HUES64 (cell line): ENCODE data around the gene MACROD1.

Source experiments
- H3K27ac ChIP-seq: 2 replicates; pipeline ENCODE4 v1.7.0; 2013; ENCODE audit warnings: low read depth, low read length, inconsistent platforms
- H3K27me3 ChIP-seq: 2 replicates; pipeline ENCODE4 v1.6.1; 2013; ENCODE audit warnings: mild to moderate bottlenecking, low read length; ENCODE audit not compliant: insufficient read depth
- H3K36me3 ChIP-seq: 2 replicates; pipeline ENCODE4 v1.6.1; 2013; ENCODE audit warnings: mild to moderate bottlenecking, low read length; ENCODE audit not compliant: insufficient read depth
- H3K4me1 ChIP-seq: 2 replicates; pipeline ENCODE4 v1.6.1; 2013; ENCODE audit warnings: mild to moderate bottlenecking, low read length, moderate library complexity; ENCODE audit not compliant: insufficient read depth
- H3K4me3 ChIP-seq: 2 replicates; pipeline ENCODE4 v1.5.1; 2013; ENCODE audit warnings: mild to moderate bottlenecking, low read length, moderate library complexity
- H3K9ac ChIP-seq: 2 replicates; pipeline ENCODE4 v1.6.1; 2013; ENCODE audit warnings: mild to moderate bottlenecking, low read depth, low read length
- H3K9me3 ChIP-seq: 2 replicates; pipeline ENCODE4 v1.6.1; 2013; ENCODE audit warnings: low read depth, low read length; ENCODE audit not compliant: insufficient read depth
- WGBS: fragments of 150-250, 120-280 bp; methylation state at CpG from one replicate; pipeline ENCODE4 v1.1.7; 2013; ENCODE audit warnings: missing lambda C conversion rate; 5-methylcytosine and 5-hydroxymethylcytosine counted together

Gene MACROD1

DNA sequence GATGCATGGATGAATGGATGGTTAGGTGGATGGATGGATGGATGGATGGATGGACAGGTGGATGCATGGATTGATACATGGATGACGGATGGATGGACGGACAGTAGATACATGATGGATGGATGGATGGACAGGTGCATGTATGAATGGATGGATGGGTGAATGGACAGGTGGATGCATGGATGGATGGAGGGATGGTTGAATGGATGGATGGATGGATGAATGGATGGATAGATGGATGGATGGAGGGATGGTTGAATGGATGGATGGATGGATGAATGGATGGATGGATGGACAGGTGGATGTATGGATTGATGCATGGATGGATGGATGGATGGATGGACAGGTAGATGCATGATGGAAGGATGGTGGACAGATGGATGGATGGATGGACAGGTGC, 51.7 kb downstream of the MACROD1 start:
- H3K9me3 ChIP-seq, result no peaks in the 10 kb centered on the region
- no peaks in the 10 kb centered on the region for H3K4me1 ChIP-seq
- 85% methylated on average over 2 of the region's 2 CpGs for WGBS
- no peak overlapping the region for H3K4me3 ChIP-seq
- no peaks in the 10 kb centered on the region for H3K27me3 ChIP-seq
- no peak overlapping the region for H3K9ac ChIP-seq
- H3K36me3 ChIP-seq, result no peaks in the 10 kb centered on the region
- no peak overlapping the region for H3K27ac ChIP-seq

- Histone ChIP-seq H3K9ac (no peak overlapping the region), H3K27me3 (no peaks in the 10 kb centered on the region), H3K4me1 (no peaks in the 10 kb centered on the region), H3K36me3 (no peaks in the 10 kb centered on the region), H3K4me3 (no peak overlapping the region), H3K27ac (no peak overlapping the region), H3K9me3 (no peaks in the 10 kb centered on the region)
- 89% methylated on average over 2 of the region's 2 CpGs for WGBS
Observed at GRCh38 chr11:64113462-64113780, 52.5 kb downstream of the MACROD1 start.

- no peaks in the 10 kb centered on the region for H3K4me1 ChIP-seq
Observed at GRCh38 chr11:64112771-64113461, 53.0 kb downstream of the MACROD1 start.

GRCh38 chr11:64110465-64111375, 55.2 kb downstream of the MACROD1 start:
- H3K27me3 ChIP-seq, result peaks cover 7% of the 10 kb centered on the region
- no peak overlapping the region for H3K27ac ChIP-seq
- no peaks in the 10 kb centered on the region for H3K4me1 ChIP-seq
- H3K9ac ChIP-seq, result no peak overlapping the region
- H3K36me3 ChIP-seq, result no peaks in the 10 kb centered on the region
- H3K9me3 ChIP-seq, result no peaks in the 10 kb centered on the region
- no peak overlapping the region for H3K4me3 ChIP-seq
- 79% methylated on average over 21 of the region's 21 CpGs for WGBS

More at GRCh38 chr11:64112771-64113461, 53.0 kb downstream of the MACROD1 start:
- no peaks in the 10 kb centered on the region for H3K9me3 ChIP-seq
- no peaks in the 10 kb centered on the region for H3K27me3 ChIP-seq
- no peak overlapping the region for H3K27ac ChIP-seq
- no peak overlapping the region for H3K9ac ChIP-seq
- no peak overlapping the region for H3K4me3 ChIP-seq
- H3K36me3 ChIP-seq, result no peaks in the 10 kb centered on the region
- 59% methylated on average over 3 of the region's 3 CpGs for WGBS

DNA sequence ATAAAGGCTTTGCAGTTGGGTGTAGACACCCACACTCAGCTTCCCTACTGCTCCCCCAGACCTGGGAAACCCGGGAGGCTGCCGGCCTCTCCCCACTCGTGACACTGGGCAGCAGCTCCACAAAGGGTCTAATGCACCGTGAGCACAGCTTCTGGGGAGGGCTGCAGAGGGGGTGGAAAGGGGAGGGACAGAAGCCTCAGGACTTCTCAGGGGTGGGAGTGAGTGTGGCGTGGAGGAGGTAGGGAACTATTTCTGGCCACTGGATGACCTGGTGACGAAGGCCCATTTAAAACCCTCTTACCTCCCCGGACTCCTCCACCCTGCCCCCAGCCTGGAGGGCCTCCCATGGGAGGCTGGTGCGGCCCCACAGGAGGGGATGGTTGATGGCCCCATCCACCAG, 56.6 kb downstream of the MACROD1 start:
- 88% methylated on average over 8 of the region's 8 CpGs for WGBS
- H3K9ac ChIP-seq, result no peak overlapping the region
- H3K4me1 ChIP-seq, result no peaks in the 10 kb centered on the region
- H3K4me3 ChIP-seq, result no peak overlapping the region
- no peaks in the 10 kb centered on the region for H3K36me3 ChIP-seq
- peaks cover 7% of the 10 kb centered on the region for H3K27me3 ChIP-seq
- H3K27ac ChIP-seq, result no peak overlapping the region
- no peaks in the 10 kb centered on the region for H3K9me3 ChIP-seq

DNA sequence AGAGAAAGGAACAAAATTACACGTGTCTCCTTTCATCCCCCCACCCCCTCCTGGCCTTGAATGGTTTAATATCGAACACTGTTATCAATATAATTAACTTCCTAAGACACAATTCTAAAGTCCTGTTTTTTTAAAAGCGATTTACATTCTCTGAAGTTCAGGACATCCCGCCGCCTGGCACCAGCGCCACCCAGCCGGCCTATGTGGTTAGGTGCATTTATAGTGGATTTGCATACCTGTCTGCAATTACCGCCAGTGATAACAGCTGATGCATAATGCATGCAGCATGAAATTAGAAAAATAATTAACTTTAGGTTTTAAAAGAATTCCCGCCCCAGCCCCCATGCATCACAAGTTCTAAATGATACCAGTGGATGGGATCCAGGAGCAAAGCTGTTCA, 58.6 kb downstream of the MACROD1 start:
- no peaks in the 10 kb centered on the region for H3K36me3 ChIP-seq

DNA sequence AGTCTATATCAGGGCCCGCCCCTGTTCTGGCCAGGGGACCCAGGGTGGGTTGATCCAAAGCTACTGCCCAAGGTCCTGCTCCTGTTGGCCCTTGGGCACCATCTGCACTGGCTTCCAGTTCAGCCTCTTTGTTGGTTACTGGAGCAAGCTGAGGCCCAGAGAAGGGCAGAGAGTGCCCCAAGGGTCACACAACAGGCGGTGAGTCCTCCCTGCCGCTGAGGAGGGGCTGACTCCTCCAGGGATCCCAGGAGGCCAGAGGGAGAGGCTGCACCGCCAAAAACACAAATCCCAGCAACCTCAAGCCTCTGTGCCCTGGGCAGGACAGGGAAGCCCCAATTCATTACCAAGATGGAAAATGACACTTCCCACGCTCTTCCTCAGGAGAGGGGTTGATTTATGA, 61.3 kb downstream of the MACROD1 start:
- Histone ChIP-seq H3K4me1 (no peaks in the 10 kb centered on the region), H3K27ac (no peak overlapping the region), H3K9me3 (no peaks in the 10 kb centered on the region), H3K27me3 (peaks cover 13% of the 10 kb centered on the region), H3K4me3 (no peak overlapping the region), H3K36me3 (no peaks in the 10 kb centered on the region), H3K9ac (no peak overlapping the region)
- 88% methylated on average over 5 of the region's 5 CpGs for WGBS

More for the DNA sequence above, 58.6 kb downstream of the MACROD1 start:
- H3K9ac ChIP-seq, result no peak overlapping the region
- H3K4me1 ChIP-seq, result no peaks in the 10 kb centered on the region
- 92% methylated on average over 8 of the region's 9 CpGs for WGBS
- no peak overlapping the region for H3K4me3 ChIP-seq
- H3K27me3 ChIP-seq, result peaks cover 7% of the 10 kb centered on the region
- H3K27ac ChIP-seq, result no peak overlapping the region
- no peaks in the 10 kb centered on the region for H3K9me3 ChIP-seq

- no peak overlapping the region for H3K4me3 ChIP-seq
- 90% methylated on average over 13 of the region's 13 CpGs for WGBS
- peaks cover 14% of the 10 kb centered on the region for H3K27me3 ChIP-seq
- no peaks in the 10 kb centered on the region for H3K36me3 ChIP-seq
- no peak overlapping the region for H3K27ac ChIP-seq
- H3K9ac ChIP-seq, result no peak overlapping the region
- no peaks in the 10 kb centered on the region for H3K4me1 ChIP-seq
- H3K9me3 ChIP-seq, result no peaks in the 10 kb centered on the region
Observed at GRCh38 chr11:64103277-64103985, 62.5 kb downstream of the MACROD1 start.

DNA sequence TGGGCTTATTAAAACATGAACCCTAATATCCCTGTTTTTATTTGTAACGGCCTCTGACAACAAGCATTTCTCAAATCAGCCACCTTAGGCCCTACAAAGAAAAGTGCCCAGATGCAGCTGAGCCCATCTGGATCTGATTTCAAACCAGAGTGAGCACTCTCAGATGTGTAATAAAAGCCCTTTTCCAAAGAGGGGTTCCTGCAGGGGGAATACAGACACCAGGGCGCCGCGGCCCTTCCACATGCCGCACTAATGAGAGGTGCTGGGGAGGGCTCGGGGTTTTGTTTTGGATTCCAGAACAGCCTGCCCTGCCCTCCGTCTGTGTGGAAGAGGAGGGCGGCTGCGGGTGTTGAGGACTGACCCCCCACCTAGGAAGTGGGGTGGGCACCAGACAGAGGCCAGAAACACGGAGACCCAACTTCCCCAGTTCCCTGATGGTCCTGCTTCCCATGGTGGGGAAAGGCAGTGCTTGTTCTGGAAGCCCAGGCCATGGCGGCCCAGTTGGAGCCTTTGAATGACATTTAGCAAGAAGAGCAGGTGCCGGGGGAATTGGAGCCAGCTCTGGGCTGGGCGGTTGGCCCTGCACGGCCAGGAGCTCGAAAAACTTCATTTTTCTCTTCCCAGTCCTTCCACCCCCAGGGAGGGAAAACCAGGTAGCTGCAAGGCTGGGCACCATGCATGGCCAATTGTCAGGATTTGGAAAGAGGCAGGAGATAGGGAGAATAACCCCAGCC, 63.7 kb downstream of the MACROD1 start:
- Histone ChIP-seq H3K27ac (no peak overlapping the region), H3K9me3 (no peaks in the 10 kb centered on the region), H3K27me3 (peaks cover 11% of the 10 kb centered on the region; the same call in 1 of the 2 replicates), H3K4me1 (no peaks in the 10 kb centered on the region), H3K4me3 (no peak overlapping the region), H3K36me3 (no peaks in the 10 kb centered on the region), H3K9ac (no peak overlapping the region)
- 86% methylated on average over 15 of the region's 15 CpGs for WGBS

DNA sequence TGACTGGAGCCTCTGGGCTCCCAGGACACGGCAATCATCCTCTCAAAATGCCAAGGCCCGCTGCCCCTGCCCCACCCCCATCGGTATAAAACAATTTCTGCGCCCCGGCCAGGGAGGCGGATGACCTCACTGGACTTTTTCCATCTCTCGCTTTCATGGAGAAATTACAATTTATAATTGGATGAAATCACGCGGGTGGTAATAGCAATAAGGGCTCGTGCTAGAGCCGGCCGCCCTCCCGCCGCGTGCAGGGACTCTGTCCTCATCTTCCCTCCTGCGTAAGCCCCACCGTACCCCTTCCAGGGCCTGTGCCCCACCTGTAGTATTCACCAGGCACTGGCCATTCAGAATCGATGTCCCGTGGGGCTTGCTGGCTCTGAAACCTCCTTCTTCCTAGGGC, 64.5 kb downstream of the MACROD1 start:
- H3K27ac ChIP-seq, result no peak overlapping the region
- H3K36me3 ChIP-seq, result no peaks in the 10 kb centered on the region
- H3K27me3 ChIP-seq, result peaks cover 11% of the 10 kb centered on the region; the same call in 1 of the 2 replicates
- H3K9ac ChIP-seq, result no peak overlapping the region
- no peaks in the 10 kb centered on the region for H3K9me3 ChIP-seq
- H3K4me3 ChIP-seq, result no peak overlapping the region
- WGBS, result 96% methylated on average over 19 of the region's 19 CpGs
- no peaks in the 10 kb centered on the region for H3K4me1 ChIP-seq
